ENCODE measurements around the gene CFAP43.

The CFAP43 gene

DNA sequence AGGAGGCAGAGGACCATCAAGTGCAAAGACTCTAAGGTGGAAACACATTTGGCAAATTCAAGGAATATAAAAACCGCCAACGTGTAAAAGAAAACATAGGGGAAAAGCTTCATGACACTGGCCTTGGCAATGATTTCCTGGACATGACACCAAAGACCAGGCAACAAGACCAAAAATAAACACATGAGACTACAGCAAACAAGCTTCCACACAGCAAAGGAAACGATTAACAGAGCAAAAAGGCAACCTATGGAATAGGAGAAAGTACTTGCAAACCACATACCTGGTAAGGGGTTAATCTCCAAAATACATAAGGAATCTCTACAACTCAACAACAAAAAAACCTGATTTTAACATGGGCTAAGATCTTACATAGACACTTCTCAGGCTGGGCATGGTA is 26.0 kb upstream of the CFAP43 start:
- no peak overlapping the region for H3K4ac ChIP-seq (ENCODE audit: low read depth in 1 of 2, low read length in 2 of 2)
- H4K8ac ChIP-seq (ENCODE audit: low read length): no peak overlapping the region
- H2AFZ ChIP-seq (ENCODE audit: low read depth, low read length): no peak overlapping the region
- no peaks in the 10 kb centered on the region for H3K27me3 ChIP-seq (ENCODE audit: control insufficient read depth in 1 of 2, insufficient read depth in 1 of 2, low read length in 2 of 2)
- no peak overlapping the region for H3K14ac ChIP-seq (ENCODE audit: low read length in 2 of 2)
- no peak overlapping the region for H3K4me3 ChIP-seq (ENCODE audit: insufficient read depth in 1 of 2, low read depth in 1 of 2, low read length in 2 of 2)
- H2AK5ac ChIP-seq (ENCODE audit: low read length, severe bottlenecking): no peak overlapping the region
- H3K9ac ChIP-seq (ENCODE audit: low read length): peak overlapping the region; percentile 100
- peak overlapping the region in 1 of 2 experiments; percentile 52 for H3K18ac ChIP-seq (ENCODE audit: low read depth in 1 of 2, low read length in 2 of 2)
- H2BK5ac ChIP-seq (ENCODE audit: low read depth, low read length, poor library complexity, severe bottlenecking): no peak overlapping the region
- H3K27ac ChIP-seq (ENCODE audit: low read length, poor library complexity, severe bottlenecking): no peak overlapping the region
- no peak for DNase-seq
- WGBS: 90% methylated on average over 3 of the region's 3 CpGs
- H3K36me3 ChIP-seq (ENCODE audit: control insufficient read depth in 1 of 2, insufficient read depth in 2 of 2, low read depth in 1 of 2, low read length in 2 of 2): peaks cover 24 to 73% of the 10 kb centered on the region in 2 experiments
- H3K79me1 ChIP-seq (replicated peaks; ENCODE audit: low read length, poor library complexity, severe bottlenecking): peaks cover 16% of the 10 kb centered on the region
- H3K23ac ChIP-seq (ENCODE audit: low read length in 2 of 2): no peak overlapping the region
- H4K91ac ChIP-seq (ENCODE audit: low read length): peak overlapping the region; percentile 45
- H3K9me3 ChIP-seq (ENCODE audit: control insufficient read depth, low read length): no peaks in the 10 kb centered on the region
- no peak overlapping the region for H2BK12ac ChIP-seq (ENCODE audit: low read length in 2 of 2)
- no peak overlapping the region for H2BK120ac ChIP-seq (ENCODE audit: low read depth, low read length)
- peaks cover 10% of the 10 kb centered on the region for H3K4me1 ChIP-seq (ENCODE audit: control insufficient read depth, insufficient read depth, low read depth, low read length)
- no peak overlapping the region for H2BK15ac ChIP-seq (ENCODE audit: low read depth, poor library complexity, severe bottlenecking)
- H3K4me2 ChIP-seq (ENCODE audit: low read length, poor library complexity, severe bottlenecking): no peak overlapping the region

DNA sequence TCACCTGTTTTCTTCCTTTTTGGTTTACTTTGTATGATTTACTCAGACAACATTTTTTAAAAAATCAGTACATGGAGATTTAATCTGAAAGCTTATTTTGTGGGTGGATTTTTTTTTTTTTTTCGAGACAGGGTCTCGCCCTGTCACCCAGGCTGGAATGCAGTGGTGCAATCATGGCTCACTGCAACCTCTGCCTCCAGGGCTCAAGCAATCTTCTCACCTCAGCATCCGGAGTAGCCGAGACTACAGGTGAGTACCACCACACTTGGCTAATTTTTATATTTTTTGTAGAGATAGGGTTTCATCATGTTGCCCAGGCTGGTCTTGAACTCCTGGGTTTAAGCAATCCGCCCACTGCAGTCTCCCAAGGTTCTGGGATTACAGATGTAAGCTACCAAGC is 25.1 kb upstream of the CFAP43 start:
- Histone ChIP-seq H2BK12ac (ENCODE audit: low read length in 2 of 2) (no peak overlapping the region), H2BK15ac (ENCODE audit: low read depth, poor library complexity, severe bottlenecking) (no peak overlapping the region), H2BK5ac (ENCODE audit: low read depth, low read length, poor library complexity, severe bottlenecking) (no peak overlapping the region), H2BK120ac (ENCODE audit: low read depth, low read length) (no peak overlapping the region), H4K91ac (ENCODE audit: low read length) (no peak overlapping the region), H3K18ac (ENCODE audit: low read depth in 1 of 2, low read length in 2 of 2) (no peak overlapping the region), H4K8ac (ENCODE audit: low read length) (no peak overlapping the region), H3K9me3 (ENCODE audit: control insufficient read depth, low read length) (no peaks in the 10 kb centered on the region), H3K27ac (ENCODE audit: low read length, poor library complexity, severe bottlenecking) (no peak overlapping the region), H2AK5ac (ENCODE audit: low read length, severe bottlenecking) (no peak overlapping the region), H3K79me1 (replicated peaks; ENCODE audit: low read length, poor library complexity, severe bottlenecking) (peaks cover 12% of the 10 kb centered on the region), H3K23ac (ENCODE audit: low read length in 2 of 2) (no peak overlapping the region), H3K4ac (ENCODE audit: low read depth in 1 of 2, low read length in 2 of 2) (no peak overlapping the region), H3K4me1 (ENCODE audit: control insufficient read depth, insufficient read depth, low read depth, low read length) (peaks cover 9% of the 10 kb centered on the region), H2AFZ (ENCODE audit: low read depth, low read length) (no peak overlapping the region), H3K27me3 (ENCODE audit: control insufficient read depth in 1 of 2, insufficient read depth in 1 of 2, low read length in 2 of 2) (no peaks in the 10 kb centered on the region), H3K36me3 (ENCODE audit: control insufficient read depth in 1 of 2, insufficient read depth in 2 of 2, low read depth in 1 of 2, low read length in 2 of 2) (peaks cover 21 to 64% of the 10 kb centered on the region in 2 experiments), H3K14ac (ENCODE audit: low read length in 2 of 2) (no peak overlapping the region), H3K9ac (ENCODE audit: low read length) (peak overlapping the region; percentile 100), H3K4me2 (ENCODE audit: low read length, poor library complexity, severe bottlenecking) (no peak overlapping the region), H3K4me3 (ENCODE audit: insufficient read depth in 1 of 2, low read depth in 1 of 2, low read length in 2 of 2) (peak overlapping the region in 1 of 2 experiments; percentile 91)
- 92% methylated on average over 2 of the region's 5 CpGs for WGBS
- no peak for DNase-seq

DNA sequence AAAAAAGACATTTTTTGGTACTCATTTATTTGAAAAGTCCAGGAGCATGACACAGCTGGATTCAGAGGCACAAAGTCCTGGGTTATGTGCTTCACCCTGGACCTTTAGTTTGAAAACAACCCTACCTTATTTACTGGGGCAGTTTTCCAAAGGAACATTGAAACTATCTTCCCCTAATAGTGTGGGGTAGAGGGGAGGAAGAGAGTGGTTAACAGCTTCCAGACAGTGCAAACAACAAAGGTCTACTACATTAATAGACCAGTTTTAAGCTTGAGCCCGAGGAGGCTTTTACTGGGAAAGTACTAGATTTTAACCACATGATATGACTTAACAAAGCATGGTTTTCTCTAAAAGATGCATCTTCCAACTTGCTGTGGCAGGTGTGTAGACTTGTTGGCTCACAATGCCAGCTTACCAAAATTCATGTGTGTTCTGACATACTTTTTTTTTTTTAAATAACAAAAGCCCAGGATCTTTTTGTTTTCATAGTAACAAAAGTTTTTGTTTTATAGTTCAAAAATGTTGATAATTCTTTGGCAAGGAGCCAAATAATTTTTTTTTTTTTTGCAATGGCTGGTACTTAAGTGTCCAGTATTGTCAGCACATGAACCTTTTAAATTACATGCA is 24.3 kb upstream of the CFAP43 start:
- H4K8ac ChIP-seq (ENCODE audit: low read length): no peak overlapping the region
- no peaks in the 10 kb centered on the region for H3K9me3 ChIP-seq (ENCODE audit: control insufficient read depth, low read length)
- peak overlapping the region; percentile 53 for H3K4me2 ChIP-seq (ENCODE audit: low read length, poor library complexity, severe bottlenecking)
- H3K23ac ChIP-seq (ENCODE audit: low read length in 2 of 2): no peak overlapping the region
- peak; percentile 43 for DNase-seq
- H4K91ac ChIP-seq (ENCODE audit: low read length): no peak overlapping the region
- WGBS: no CpG with 5 or more reads among the region's 1 CpG
- peaks cover 9% of the 10 kb centered on the region for H3K4me1 ChIP-seq (ENCODE audit: control insufficient read depth, insufficient read depth, low read depth, low read length)
- H3K4me3 ChIP-seq (ENCODE audit: insufficient read depth in 1 of 2, low read depth in 1 of 2, low read length in 2 of 2): peak overlapping the region in 1 of 2 experiments; percentile 91
- H3K14ac ChIP-seq (ENCODE audit: low read length in 2 of 2): no peak overlapping the region
- H3K18ac ChIP-seq (ENCODE audit: low read depth in 1 of 2, low read length in 2 of 2): peak overlapping the region in 1 of 2 experiments; percentile 70
- peaks cover 13 to 56% of the 10 kb centered on the region in 2 experiments for H3K36me3 ChIP-seq (ENCODE audit: control insufficient read depth in 1 of 2, insufficient read depth in 2 of 2, low read depth in 1 of 2, low read length in 2 of 2)
- peaks cover 4% of the 10 kb centered on the region for H3K79me1 ChIP-seq (replicated peaks; ENCODE audit: low read length, poor library complexity, severe bottlenecking)
- H2AK5ac ChIP-seq (ENCODE audit: low read length, severe bottlenecking): peak overlapping the region; percentile 42
- no peak overlapping the region for H2BK12ac ChIP-seq (ENCODE audit: low read length in 2 of 2)
- H3K27me3 ChIP-seq (ENCODE audit: control insufficient read depth in 1 of 2, insufficient read depth in 1 of 2, low read length in 2 of 2): no peaks in the 10 kb centered on the region
- H3K27ac ChIP-seq (ENCODE audit: low read length, poor library complexity, severe bottlenecking): no peak overlapping the region
- H2BK15ac ChIP-seq (ENCODE audit: low read depth, poor library complexity, severe bottlenecking): no peak overlapping the region
- no peak overlapping the region for H2BK5ac ChIP-seq (ENCODE audit: low read depth, low read length, poor library complexity, severe bottlenecking)
- peak overlapping the region; percentile 100 for H3K9ac ChIP-seq (ENCODE audit: low read length)
- no peak overlapping the region for H2AFZ ChIP-seq (ENCODE audit: low read depth, low read length)
- H3K4ac ChIP-seq (ENCODE audit: low read depth in 1 of 2, low read length in 2 of 2): no peak overlapping the region
- H2BK120ac ChIP-seq (ENCODE audit: low read depth, low read length): peak overlapping the region; percentile 49

DNA sequence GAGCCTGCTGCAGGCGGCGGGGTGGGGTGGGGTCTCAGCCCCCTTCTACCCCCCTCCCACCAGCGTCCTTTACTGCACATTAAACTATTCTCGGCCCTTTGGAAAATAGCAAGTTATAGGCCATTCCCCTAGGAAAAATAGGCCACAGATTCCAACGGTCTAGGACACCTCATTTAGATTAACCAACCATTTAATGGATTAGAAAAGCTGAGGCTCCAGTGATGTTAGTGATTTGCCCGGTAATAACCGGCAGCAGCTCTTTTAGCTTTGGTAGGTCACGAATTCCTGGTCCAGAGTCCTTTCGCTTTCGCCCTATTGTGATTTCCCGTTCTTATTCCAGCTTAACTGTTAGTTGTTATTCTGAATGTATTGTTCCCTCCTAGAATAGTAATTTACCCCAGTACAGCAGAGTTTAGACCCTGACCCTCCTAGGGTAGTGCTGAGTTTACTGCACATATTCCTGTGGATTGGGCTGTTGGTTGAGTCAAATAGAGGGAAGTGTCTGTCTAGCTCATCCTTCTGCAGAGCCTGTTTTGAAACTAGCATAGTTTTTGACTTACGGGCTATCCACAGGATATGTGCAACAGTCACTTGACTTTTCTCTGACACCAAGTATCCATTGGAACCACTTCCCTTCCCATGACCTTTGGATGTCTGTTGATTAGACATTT is 23.3 kb upstream of the CFAP43 start:
- Histone ChIP-seq H2AK5ac (ENCODE audit: low read length, severe bottlenecking) (peak overlapping the region; percentile 19), H3K79me1 (replicated peaks; ENCODE audit: low read length, poor library complexity, severe bottlenecking) (peaks cover 2% of the 10 kb centered on the region), H4K8ac (ENCODE audit: low read length) (peak overlapping the region; percentile 96), H3K27ac (ENCODE audit: low read length, poor library complexity, severe bottlenecking) (peak overlapping the region; percentile 86), H3K14ac (ENCODE audit: low read length in 2 of 2) (peak overlapping the region; percentile 94 to 100), H3K4me3 (ENCODE audit: insufficient read depth in 1 of 2, low read depth in 1 of 2, low read length in 2 of 2) (peak overlapping the region; percentile 91 to 95), H3K4ac (ENCODE audit: low read depth in 1 of 2, low read length in 2 of 2) (peak overlapping the region; percentile 99 to 100), H2BK15ac (ENCODE audit: low read depth, poor library complexity, severe bottlenecking) (peak overlapping the region; percentile 91), H3K27me3 (ENCODE audit: control insufficient read depth in 1 of 2, insufficient read depth in 1 of 2, low read length in 2 of 2) (no peaks in the 10 kb centered on the region), H3K4me1 (ENCODE audit: control insufficient read depth, insufficient read depth, low read depth, low read length) (peaks cover 9% of the 10 kb centered on the region), H4K91ac (ENCODE audit: low read length) (peak overlapping the region; percentile 99), H3K9me3 (ENCODE audit: control insufficient read depth, low read length) (no peaks in the 10 kb centered on the region), H3K9ac (ENCODE audit: low read length) (peak overlapping the region; percentile 100), H3K36me3 (ENCODE audit: control insufficient read depth in 1 of 2, insufficient read depth in 2 of 2, low read depth in 1 of 2, low read length in 2 of 2) (peaks cover 12 to 46% of the 10 kb centered on the region in 2 experiments), H2BK5ac (ENCODE audit: low read depth, low read length, poor library complexity, severe bottlenecking) (peak overlapping the region; percentile 83), H3K4me2 (ENCODE audit: low read length, poor library complexity, severe bottlenecking) (peak overlapping the region; percentile 88), H3K18ac (ENCODE audit: low read depth in 1 of 2, low read length in 2 of 2) (peak overlapping the region; percentile 98 to 100), H2BK120ac (ENCODE audit: low read depth, low read length) (peak overlapping the region; percentile 97), H2BK12ac (ENCODE audit: low read length in 2 of 2) (peak overlapping the region in 1 of 2 experiments; percentile 90), H3K23ac (ENCODE audit: low read length in 2 of 2) (peak overlapping the region in 1 of 2 experiments; percentile 94), H2AFZ (ENCODE audit: low read depth, low read length) (peak overlapping the region; percentile 53)
- DNase-seq: peak; percentile 92
- 0% methylated on average over 8 of the region's 12 CpGs for WGBS
